HepG2 (cell line): ENCODE results near the gene CEBPB. TPM values are rescaled to one million over a fixed set of nuclear protein-coding genes. Genes with fewer than 3 reads are reported as not detected.

Experiments used
- ATRX ChIP-seq: sonication (generic); formaldehyde crosslinking; IDR thresholded peaks from 2 replicates; pipeline ENCODE4 v1.4.0; 2020; ENCODE audit warnings: missing genetic modification reagents, borderline replicate concordance
- CBX5 ChIP-seq: sonication (generic); formaldehyde crosslinking; IDR thresholded peaks from 2 replicates; pipeline ENCODE4 v1.4.0; 2020; ENCODE audit warnings: missing genetic modification reagents, borderline replicate concordance
- FOSL1 ChIP-seq: sonication (generic); formaldehyde crosslinking; IDR thresholded peaks from 2 replicates; pipeline ENCODE4 v1.9.0; 2021; ENCODE audit warnings: missing genetic modification reagents, borderline replicate concordance
- GATAD1 ChIP-seq: IDR thresholded peaks from 2 replicates; pipeline ENCODE4 v1.6.1; 2016; ENCODE audit warnings: missing genetic modification reagents, missing compliant biosample characterization
- HOXA5 ChIP-seq: sonication (generic); formaldehyde crosslinking; IDR thresholded peaks from 2 replicates; pipeline ENCODE4 v1.4.0; 2020; ENCODE audit warnings: missing genetic modification reagents
- IKZF4 ChIP-seq: sonication (generic); formaldehyde crosslinking; IDR thresholded peaks from 2 replicates; pipeline ENCODE4 v1.5.1; 2020; ENCODE audit warnings: borderline replicate concordance, mild to moderate bottlenecking, low read depth, missing genetic modification reagents; ENCODE audit errors: not compliant biosample characterization
- ISL2 ChIP-seq: sonication (generic); formaldehyde crosslinking; IDR thresholded peaks from 2 replicates; pipeline ENCODE4 v1.5.0; 2020; ENCODE audit warnings: missing genetic modification reagents
- KAT7 ChIP-seq: IDR thresholded peaks from 2 replicates; pipeline ENCODE4 v1.6.1; 2018; ENCODE audit warnings: borderline replicate concordance, missing compliant biosample characterization
- KDM6A ChIP-seq: IDR thresholded peaks from 2 replicates; pipeline ENCODE4 v1.6.1; 2016; ENCODE audit warnings: low read depth
- MAZ ChIP-seq, 2 experiments: sonication (generic) in 1 of 2; formaldehyde crosslinking in 1 of 2; IDR thresholded peaks; 2 replicates each; pipeline versions ENCODE4 v1.5.0 to v1.6.1; 2012 to 2020; ENCODE audit warnings: low read depth in 2 of 2, mild to moderate bottlenecking in 2 of 2, borderline replicate concordance in 1 of 2, improper control_type of control experiment in 1 of 2, low read length in 1 of 2, missing genetic modification reagents in 1 of 2, moderate library complexity in 1 of 2
- PCBP1 ChIP-seq: fragments of 200-400 bp; formaldehyde crosslinking; IDR thresholded peaks from 2 replicates; pipeline ENCODE4 v1.6.1; 2017; ENCODE audit warnings: mild to moderate bottlenecking, low read depth, low read length, borderline replicate concordance
- PPARG ChIP-seq: conservative IDR thresholded peaks from 2 replicates; pipeline ENCODE4 v1.6.1; 2016; ENCODE audit warnings: missing biosample characterization, missing genetic modification reagents
- SAP130 ChIP-seq: IDR thresholded peaks from 2 replicates; pipeline ENCODE4 v1.6.1; 2016; ENCODE audit warnings: low read depth
- SMAD3 ChIP-seq: sonication (generic); formaldehyde crosslinking; IDR thresholded peaks from 2 replicates; pipeline ENCODE4 v1.4.0; 2020; ENCODE audit warnings: missing genetic modification reagents
- SUZ12 ChIP-seq: fragments of 150-350 bp; IDR thresholded peaks from 2 replicates; pipeline ENCODE4 v1.6.1; 2014; ENCODE audit warnings: low read depth, low read length
- YEATS2 ChIP-seq: sonication (generic); formaldehyde crosslinking; IDR thresholded peaks from 2 replicates; pipeline ENCODE4 v1.4.0; 2020; ENCODE audit warnings: missing genetic modification reagents, borderline replicate concordance
- ZFP90 ChIP-seq: sonication (generic); formaldehyde crosslinking; IDR thresholded peaks from 2 replicates; pipeline ENCODE4 v1.8.0; 2022; ENCODE audit warnings: missing genetic modification reagents, mild to moderate bottlenecking, inconsistent platforms, borderline replicate concordance
- ZMYM2 ChIP-seq: sonication (generic); formaldehyde crosslinking; IDR thresholded peaks from 2 replicates; pipeline ENCODE4 v1.8.0; 2022; ENCODE audit warnings: mild to moderate bottlenecking, missing genetic modification reagents
- ZNF570 ChIP-seq: sonication (generic); formaldehyde crosslinking; IDR thresholded peaks from 2 replicates; pipeline ENCODE4 v1.4.0; 2020; ENCODE audit warnings: mild to moderate bottlenecking, missing genetic modification reagents, borderline replicate concordance
- ZNF614 ChIP-seq: IDR thresholded peaks from 2 replicates; pipeline ENCODE4 v1.6.1; 2018; ENCODE audit warnings: missing biosample characterization, missing genetic modification reagents, inconsistent platforms, borderline replicate concordance
- ZNF615 ChIP-seq: sonication (generic); formaldehyde crosslinking; IDR thresholded peaks from 2 replicates; pipeline ENCODE4 v1.5.0; 2020; ENCODE audit warnings: mild to moderate bottlenecking, missing genetic modification reagents, borderline replicate concordance
- ZNF790 ChIP-seq: sonication (generic); formaldehyde crosslinking; IDR thresholded peaks from 2 replicates; pipeline ENCODE4 v1.8.0; 2022; ENCODE audit warnings: missing genetic modification reagents, mild to moderate bottlenecking, borderline replicate concordance
- polyA plus RNA-seq, 8 experiments: library from polyadenylated mRNA; depleted of rRNA in 3 of 8; stranded (reverse) in 7 of 8; unstranded in 1 of 8; fragments of >200 nt; fragmentation: Illumina TruSeq in 4 of 8; extraction: Trizol in 4 of 8; gene quantifications; 2 replicates each; pipeline versions ENCODE4 v1.2.1 to v1.2.3, GENCODE V29; 2011 to 2016; ENCODE audit warnings: low read depth in 4 of 8, missing spikeins in 1 of 8, mixed read lengths in 1 of 8; ENCODE audit not compliant: insufficient read depth in 1 of 8
- total RNA-seq, 5 experiments: library from RNA; depleted of rRNA; stranded (reverse); fragments of >200 nt; fragmentation: Illumina TruSeq; extraction: Trizol; gene quantifications; 2 replicates each; pipeline ENCODE4 v1.2.3, GENCODE V29; 2016; ENCODE audit warnings: low read depth in 1 of 5
- TF ChIP-seq, protein P1 (sequence below): sonication (generic); formaldehyde crosslinking; IDR thresholded peaks from 2 replicates; pipeline ENCODE4 v1.5.0; 2020; ENCODE audit warnings: missing genetic modification reagents
- TF ChIP-seq, protein P2 (sequence below): sonication (generic); formaldehyde crosslinking; IDR thresholded peaks from 2 replicates; pipeline ENCODE4 v1.4.0; 2020; ENCODE audit warnings: mild to moderate bottlenecking, missing genetic modification reagents
- TF ChIP-seq, protein P3 (sequence below): sonication (generic); formaldehyde crosslinking; IDR thresholded peaks from 2 replicates; pipeline ENCODE4 v1.4.0; 2020; ENCODE audit warnings: missing genetic modification reagents, borderline replicate concordance

The CEBPB gene
- total and polyA plus RNA-seq, 2 of the 13 experiments (the other 11 are each of a cell fraction or from before 2014, with no cell fraction given), result 18.5 to 28.2 TPM

DNA sequence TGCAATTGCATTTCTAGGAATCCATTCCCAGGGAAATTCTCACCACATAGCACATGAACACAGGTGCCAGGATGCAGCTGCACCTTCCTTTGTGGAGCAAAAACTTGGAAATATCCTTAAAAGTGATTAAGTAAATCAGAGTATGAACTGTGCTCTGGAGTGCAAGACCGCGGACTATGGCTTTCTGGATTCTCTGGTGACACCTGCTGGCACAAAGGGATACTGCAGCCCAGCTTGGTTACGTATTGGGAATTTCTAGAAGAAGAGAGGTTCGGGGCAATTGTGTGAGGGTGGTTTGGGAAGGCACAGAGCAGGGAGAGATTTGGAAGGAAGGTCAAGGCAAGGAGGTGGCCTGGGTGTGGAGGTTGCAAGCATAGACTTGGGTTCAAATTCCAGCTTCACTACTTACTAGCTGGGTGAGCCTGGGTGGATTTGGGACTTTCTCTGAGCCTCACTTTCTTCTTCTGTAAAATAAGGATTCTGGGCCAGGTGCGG lies 21.3 kb upstream of the CEBPB start (continued):
- TF ChIP-seq GATAD1 (CRISPR knock-in tag) (peak; percentile 60), PCBP1 (no peak), ZNF790 (CRISPR knock-in tag) (peak; percentile 26), IKZF4 (CRISPR knock-in tag) (peak; percentile 28), ZNF570 (CRISPR knock-in tag) (no peak), PPARG (CRISPR knock-in tag) (peak; percentile 68), CBX5 (CRISPR knock-in tag) (peak; percentile 27; the same call in 1 of the 2 replicates), ISL2 (CRISPR knock-in tag) (no peak), KAT7 (0 out of 2 replicates have a peak, but pooled peaks have one; percentile 53), MAZ (IDR thresholded peaks at IDR 0.05; ENCODE audit: borderline replicate concordance, low read depth, low read length) (0 out of 2 replicates have a peak, but pooled peaks have one; percentile 21), MAZ (CRISPR knock-in tag; IDR thresholded peaks at IDR 0.05; ENCODE audit: low read depth) (no peak), HOXA5 (CRISPR knock-in tag) (0 out of 2 replicates have a peak, but pooled peaks have one; percentile 34), ZNF614 (peak; percentile 88), YEATS2 (CRISPR knock-in tag) (peak; percentile 73; the same call in 1 of the 2 replicates), ZMYM2 (CRISPR knock-in tag) (peak; percentile 74; the same call in 1 of the 2 replicates), SMAD3 (0 out of 2 replicates have a peak, but pooled peaks have one; percentile 71), ATRX (CRISPR knock-in tag) (0 out of 2 replicates have a peak, but pooled peaks have one; percentile 29), FOSL1 (CRISPR knock-in tag) (no peak), SAP130 (CRISPR knock-in tag) (peak; percentile 65), ZNF615 (CRISPR knock-in tag) (no peak), KDM6A (CRISPR knock-in tag) (no peak), ZFP90 (no peak), SUZ12 (no peak)
- TF ChIP-seq, protein P1, sequence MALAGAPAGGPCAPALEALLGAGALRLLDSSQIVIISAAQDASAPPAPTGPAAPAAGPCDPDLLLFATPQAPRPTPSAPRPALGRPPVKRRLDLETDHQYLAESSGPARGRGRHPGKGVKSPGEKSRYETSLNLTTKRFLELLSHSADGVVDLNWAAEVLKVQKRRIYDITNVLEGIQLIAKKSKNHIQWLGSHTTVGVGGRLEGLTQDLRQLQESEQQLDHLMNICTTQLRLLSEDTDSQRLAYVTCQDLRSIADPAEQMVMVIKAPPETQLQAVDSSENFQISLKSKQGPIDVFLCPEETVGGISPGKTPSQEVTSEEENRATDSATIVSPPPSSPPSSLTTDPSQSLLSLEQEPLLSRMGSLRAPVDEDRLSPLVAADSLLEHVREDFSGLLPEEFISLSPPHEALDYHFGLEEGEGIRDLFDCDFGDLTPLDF, result no peak
- TF ChIP-seq, protein P2, sequence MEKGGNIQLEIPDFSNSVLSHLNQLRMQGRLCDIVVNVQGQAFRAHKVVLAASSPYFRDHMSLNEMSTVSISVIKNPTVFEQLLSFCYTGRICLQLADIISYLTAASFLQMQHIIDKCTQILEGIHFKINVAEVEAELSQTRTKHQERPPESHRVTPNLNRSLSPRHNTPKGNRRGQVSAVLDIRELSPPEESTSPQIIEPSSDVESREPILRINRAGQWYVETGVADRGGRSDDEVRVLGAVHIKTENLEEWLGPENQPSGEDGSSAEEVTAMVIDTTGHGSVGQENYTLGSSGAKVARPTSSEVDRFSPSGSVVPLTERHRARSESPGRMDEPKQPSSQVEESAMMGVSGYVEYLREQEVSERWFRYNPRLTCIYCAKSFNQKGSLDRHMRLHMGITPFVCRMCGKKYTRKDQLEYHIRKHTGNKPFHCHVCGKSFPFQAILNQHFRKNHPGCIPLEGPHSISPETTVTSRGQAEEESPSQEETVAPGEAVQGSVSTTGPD (CRISPR knock-in tag), result no peak
- TF ChIP-seq, protein P3, sequence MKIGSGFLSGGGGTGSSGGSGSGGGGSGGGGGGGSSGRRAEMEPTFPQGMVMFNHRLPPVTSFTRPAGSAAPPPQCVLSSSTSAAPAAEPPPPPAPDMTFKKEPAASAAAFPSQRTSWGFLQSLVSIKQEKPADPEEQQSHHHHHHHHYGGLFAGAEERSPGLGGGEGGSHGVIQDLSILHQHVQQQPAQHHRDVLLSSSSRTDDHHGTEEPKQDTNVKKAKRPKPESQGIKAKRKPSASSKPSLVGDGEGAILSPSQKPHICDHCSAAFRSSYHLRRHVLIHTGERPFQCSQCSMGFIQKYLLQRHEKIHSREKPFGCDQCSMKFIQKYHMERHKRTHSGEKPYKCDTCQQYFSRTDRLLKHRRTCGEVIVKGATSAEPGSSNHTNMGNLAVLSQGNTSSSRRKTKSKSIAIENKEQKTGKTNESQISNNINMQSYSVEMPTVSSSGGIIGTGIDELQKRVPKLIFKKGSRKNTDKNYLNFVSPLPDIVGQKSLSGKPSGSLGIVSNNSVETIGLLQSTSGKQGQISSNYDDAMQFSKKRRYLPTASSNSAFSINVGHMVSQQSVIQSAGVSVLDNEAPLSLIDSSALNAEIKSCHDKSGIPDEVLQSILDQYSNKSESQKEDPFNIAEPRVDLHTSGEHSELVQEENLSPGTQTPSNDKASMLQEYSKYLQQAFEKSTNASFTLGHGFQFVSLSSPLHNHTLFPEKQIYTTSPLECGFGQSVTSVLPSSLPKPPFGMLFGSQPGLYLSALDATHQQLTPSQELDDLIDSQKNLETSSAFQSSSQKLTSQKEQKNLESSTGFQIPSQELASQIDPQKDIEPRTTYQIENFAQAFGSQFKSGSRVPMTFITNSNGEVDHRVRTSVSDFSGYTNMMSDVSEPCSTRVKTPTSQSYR (CRISPR knock-in tag), result no peak
